GM21825 (cell line): ENCODE data around the gene TRA2B.

ENCODE experiments used
- ATAC-seq: cut with Tn5 transposase; IDR thresholded peaks from one replicate; pipeline ENCODE4 v1.9.1; 2021; ENCODE audit warnings: mild to moderate bottlenecking, moderate library complexity; ENCODE audit not compliant: unreplicated experiment

The TRA2B gene

GRCh38 chr3:185937689-185938374, at the start of gene TRA2B:
TRA2B (minus strand) TSS chr3:185938014; CDS start chr3:185937860, 154 bp downstream.
- peak; percentile 94 for ATAC-seq

DNA sequence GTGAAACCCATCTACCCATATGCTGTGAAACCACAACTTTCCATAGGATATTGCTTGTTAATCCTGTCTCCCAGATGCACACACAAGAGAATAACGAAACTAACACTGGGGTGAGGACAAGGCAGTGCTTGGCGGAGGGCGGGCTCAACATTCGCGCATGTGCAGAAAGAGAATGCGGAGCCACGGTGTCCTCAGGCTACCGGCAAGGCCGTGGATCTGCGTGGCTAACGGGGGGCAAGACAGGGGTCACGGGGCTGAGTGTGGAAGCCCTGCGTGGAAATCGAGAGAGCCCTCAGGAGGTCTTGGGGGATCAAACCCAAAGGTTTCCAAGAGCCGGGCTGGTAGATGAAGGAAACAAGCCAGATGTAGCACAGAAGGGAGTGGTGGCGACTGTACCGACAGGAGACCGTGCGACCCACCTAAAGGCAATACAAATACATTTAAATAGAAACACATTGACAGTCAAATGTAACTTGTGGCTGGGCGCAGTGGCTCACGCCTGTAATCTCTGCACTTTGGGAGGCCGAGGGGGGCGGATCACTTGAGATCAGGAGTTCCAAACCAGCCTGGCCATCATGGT, 48.5 kb upstream of the TRA2B start:
- no peak for ATAC-seq

- ATAC-seq, result no peak
Measured at GRCh38 chr3:185984203-185984602, 46.4 kb upstream of the TRA2B start.

- ATAC-seq, result no peak
Measured at GRCh38 chr3:185983495-185984141, 45.8 kb upstream of the TRA2B start.

DNA sequence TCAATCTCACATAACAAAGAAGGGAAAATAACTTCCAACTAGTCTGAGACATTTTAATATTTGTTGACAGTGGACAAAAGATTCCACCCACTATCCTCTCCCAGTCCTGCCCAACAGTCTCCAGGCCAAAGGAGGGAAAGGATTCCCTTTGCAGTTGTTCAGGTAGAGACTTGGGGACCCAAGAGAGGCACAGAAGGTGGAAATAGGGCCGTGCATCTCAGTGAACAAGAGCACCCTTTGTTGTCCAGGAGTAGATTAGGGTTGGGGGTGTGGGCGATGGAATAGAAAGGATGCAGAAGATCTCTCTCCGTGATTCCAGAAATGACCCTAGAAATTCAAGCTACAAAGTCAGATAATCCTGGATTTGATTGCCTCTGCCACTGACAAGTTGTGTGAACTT, 44.8 kb upstream of the TRA2B start:
- ATAC-seq, result no peak

DNA sequence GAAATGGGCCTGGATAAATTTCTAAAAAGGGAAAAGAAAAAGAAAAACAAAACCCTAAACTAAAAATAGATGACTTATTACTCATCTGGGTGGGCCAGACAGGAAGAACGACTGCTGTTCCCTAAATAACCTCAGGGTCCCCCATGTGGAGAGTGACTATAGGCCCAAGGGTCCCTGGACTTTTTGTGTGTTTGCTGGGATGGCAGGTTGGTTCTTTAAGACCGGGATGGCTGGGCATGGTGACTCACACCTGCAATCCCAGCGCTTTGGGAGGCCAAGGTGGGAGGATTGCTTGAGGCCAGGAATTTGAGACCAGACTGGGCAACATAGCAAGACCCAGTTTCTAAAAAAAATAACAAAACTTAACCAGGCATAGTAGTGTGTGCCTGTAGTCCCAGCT, 43.8 kb upstream of the TRA2B start:
- ATAC-seq, result no peak

GRCh38 chr3:185979721-185980121, 41.9 kb upstream of the TRA2B start:
- no peak for ATAC-seq

DNA sequence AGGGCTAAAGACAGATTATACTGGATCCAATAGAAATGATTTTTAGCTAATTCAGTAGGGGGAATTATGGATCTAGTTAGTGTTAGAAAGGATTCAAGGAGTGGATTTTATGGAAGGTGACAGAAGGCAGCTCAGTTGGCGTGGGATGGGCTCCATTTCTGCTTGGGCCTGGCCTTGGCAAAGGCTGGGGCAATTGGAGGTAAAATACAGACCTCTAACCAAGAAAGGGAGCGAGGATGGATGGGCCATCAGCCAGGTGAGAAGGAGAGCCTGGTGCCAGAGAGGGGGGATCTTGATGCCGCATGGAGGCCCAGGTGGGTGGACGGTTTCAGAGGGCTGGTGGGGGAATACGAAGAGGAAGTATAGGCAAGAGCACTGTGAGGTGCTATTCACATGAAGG, 40.7 kb upstream of the TRA2B start:
- no peak for ATAC-seq

GRCh38 chr3:185977679-185978040, 39.8 kb upstream of the TRA2B start:
- ATAC-seq, result no peak

- no peak for ATAC-seq
Measured at GRCh38 chr3:185976977-185977678, 39.3 kb upstream of the TRA2B start.

DNA sequence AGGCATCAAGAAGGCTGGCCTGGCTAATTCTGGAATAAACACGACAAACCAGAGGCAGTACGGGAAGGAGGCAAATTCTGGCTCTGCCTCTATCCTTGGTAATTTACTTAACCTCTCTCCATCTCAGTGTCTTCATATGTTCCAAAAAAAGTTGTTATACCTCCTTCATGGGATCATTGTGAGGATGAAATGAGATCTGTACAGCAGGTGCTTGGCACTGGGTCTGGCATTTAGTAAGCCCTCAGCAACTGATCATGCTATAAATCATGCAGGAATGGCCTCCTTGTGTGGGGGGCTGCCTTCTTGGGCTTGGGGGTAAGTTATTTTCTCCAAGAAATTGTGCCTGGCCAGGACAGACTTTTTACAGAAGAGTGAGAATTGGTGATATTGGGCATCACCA, 38.3 kb upstream of the TRA2B start:
- ATAC-seq, result no peak

- ATAC-seq, result no peak
Measured at GRCh38 chr3:185971579-185971978, 33.8 kb upstream of the TRA2B start.

DNA sequence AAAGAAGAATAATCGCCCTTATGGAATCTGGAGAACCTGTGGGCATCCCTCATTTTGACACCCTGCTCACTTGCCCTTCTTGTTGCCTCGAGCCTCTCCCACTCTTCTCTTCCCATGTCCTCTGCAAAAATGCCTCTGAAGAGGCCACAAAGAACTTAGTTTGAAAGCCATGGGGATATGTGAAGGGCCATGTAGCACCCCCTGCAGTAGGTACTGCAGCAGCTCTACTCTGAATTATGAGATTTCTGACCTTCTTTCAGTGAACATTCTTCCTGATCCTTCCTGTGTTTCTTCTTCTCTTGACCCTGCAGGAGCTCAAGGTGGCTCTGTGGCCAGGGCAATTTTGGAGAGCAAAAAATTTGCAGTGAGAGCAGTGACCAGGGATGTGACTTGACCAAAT, 30.4 kb upstream of the TRA2B start:
- ATAC-seq, result no peak

GRCh38 chr3:185966655-185967054, 28.8 kb upstream of the TRA2B start:
- ATAC-seq, result no peak

- ATAC-seq, result no peak
Measured at GRCh38 chr3:185965496-185965895, 27.7 kb upstream of the TRA2B start.

DNA sequence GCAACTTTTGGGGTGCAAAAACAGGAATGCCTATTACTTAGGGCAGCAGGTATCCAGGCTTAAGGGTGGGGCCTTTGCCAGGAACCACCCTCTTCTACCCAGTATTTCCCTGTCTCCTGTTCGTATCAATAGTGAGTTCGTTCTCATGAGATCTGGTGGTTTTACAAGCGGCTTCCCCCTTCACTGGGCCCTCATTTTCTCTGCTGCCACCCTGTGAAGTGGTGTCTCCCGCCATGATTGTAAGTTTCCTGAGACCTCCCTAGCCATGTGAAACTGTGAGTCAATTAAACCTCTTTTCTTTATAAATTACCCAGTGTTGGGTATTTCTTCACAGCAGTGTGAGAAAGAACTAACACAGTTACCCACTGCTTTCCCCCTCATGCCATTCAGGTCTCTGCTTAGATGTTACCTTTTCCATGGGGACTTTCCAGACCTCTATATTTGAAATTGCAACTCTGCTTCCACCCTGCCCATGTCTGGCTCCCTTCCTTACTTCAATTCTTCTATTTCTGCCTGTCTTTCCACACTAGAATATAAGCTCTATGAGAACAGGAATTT, 23.9 kb upstream of the TRA2B start:
- no peak for ATAC-seq

- no peak for ATAC-seq
Measured at GRCh38 chr3:185960522-185961288, 22.9 kb upstream of the TRA2B start.

GRCh38 chr3:185959609-185960521, 22.1 kb upstream of the TRA2B start:
- no peak for ATAC-seq

- ATAC-seq, result no peak
Measured at GRCh38 chr3:185958626-185959025, 20.8 kb upstream of the TRA2B start.

DNA sequence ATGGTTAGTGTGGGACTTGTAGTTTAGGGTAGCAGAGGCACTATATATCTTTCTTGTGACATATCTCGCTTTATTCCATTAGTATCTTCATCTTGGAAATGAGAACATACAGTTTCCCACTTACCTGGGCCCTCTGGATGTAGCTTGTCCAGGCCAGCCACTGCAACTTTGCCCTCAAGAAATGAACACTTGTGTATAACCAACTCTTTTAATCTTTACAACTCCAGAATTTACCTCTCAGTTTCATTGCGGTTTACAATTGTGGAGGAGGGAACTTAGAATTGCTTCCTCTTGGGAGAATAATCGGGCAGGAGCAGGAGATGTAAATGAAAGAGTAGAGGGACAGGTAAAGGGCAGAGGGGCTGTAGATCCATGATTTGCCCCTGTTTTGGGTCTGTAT, 18.4 kb upstream of the TRA2B start:
- ATAC-seq, result no peak
